Measurements from ENCODE around the gene TBC1D10A. TPM values are rescaled to one million over a fixed set of nuclear protein-coding genes. Genes with fewer than 3 reads are reported as not detected.

The TBC1D10A gene
- 7.5 and 8.4 TPM in 2 replicates for total RNA-seq (2014; rRNA removed; shearing (Covaris generic))

- DNase-seq (ENCODE audit: low spot score), result peak; percentile 59
Measured at GRCh38 chr22:30326706-30327362, at the start of gene TBC1D10A. TSS of gene TBC1D10A (minus strand) at chr22:30326941. CDS start at chr22:30326881, 60 bp downstream.

- DNase-seq (ENCODE audit: low spot score), result no peak
Measured at GRCh38 chr22:30375312-30375849, 48.6 kb upstream of the TBC1D10A start.

DNA sequence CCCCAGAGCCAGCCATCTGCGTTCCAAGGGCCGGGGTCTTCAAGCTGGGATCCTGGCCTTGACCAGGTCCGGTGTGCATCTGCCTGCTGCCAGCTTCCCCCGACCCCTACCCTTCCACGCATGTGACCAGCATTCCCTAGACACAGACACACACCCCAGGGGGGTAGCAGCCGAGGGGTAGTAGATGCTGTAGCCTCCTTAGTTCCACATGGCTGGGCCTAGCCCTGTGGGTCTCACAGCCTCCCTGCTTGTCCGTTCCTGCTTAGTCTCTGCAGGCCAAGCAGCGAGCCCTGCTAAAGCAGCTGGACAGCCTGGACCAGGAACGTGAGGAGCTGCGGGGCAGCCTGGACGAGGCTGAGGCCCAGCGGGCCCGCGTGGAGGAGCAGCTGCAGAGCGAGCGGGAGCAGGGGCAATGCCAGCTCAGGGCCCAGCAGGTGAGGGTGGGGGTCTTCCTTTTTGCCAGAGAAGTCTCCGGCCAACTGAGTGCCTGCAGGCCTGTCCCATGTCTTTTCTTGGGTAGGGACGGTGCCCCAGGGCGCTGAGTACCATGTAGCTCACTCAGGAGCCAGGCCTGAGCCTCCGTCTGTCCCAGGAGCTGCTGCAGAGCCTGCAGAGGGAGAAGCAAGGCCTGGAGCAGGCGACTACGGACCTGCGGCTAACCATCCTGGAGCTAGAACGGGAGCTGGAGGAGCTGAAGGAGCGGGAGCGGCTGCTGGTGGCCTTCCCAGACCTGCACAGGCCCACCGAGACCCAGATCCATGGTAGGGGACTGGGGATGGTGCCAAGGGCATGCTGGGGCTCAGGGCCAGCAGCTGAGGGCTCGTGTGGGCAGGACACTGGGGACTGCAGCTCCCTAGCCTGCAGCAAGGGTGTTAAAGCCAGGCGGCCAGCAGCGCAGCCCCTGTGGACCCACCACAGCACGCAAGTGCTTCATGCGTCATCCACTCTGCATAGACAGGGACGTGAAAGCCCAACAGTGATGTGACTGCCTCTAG is 46.9 kb upstream of the TBC1D10A start:
- DNase-seq (ENCODE audit: low spot score), result no peak

- no peak for DNase-seq (ENCODE audit: low spot score)
Measured at GRCh38 chr22:30372915-30373314, 46.2 kb upstream of the TBC1D10A start.

- DNase-seq (ENCODE audit: low spot score), result no peak
Measured at GRCh38 chr22:30371981-30372380, 45.2 kb upstream of the TBC1D10A start.

GRCh38 chr22:30371321-30371720 is 44.6 kb upstream of the TBC1D10A start:
- DNase-seq (ENCODE audit: low spot score), result no peak

DNA sequence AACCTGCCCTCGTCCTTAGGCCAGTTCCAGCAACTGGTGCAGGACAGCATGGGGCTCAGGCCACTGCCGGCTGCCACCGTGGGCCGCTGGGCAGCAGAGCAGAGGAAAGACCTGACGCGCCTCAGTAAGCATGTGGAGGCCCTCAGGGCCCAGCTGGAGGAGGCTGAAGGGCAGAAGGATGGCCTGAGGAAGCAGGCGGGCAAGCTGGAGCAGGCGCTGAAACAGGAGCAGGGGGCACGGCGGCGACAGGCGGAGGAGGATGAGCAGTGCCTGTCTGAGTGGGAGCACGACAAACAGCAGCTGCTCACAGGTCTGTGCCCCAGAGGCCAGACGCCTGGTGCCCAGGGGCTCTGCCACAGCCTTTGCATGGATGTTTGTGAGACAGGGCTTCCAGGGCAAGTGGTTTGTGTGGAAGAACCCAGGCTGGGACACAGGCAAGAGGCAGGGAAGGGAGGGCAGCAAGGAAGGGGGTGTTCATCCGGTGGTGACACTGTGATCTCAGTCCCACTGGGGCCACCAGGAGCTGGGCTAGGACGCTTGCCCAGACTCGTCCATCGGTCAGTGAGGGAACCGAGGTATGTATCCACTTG is 44.0 kb upstream of the TBC1D10A start:
- no peak for DNase-seq (ENCODE audit: low spot score)

GRCh38 chr22:30368420-30368819 is 41.7 kb upstream of the TBC1D10A start:
- DNase-seq (ENCODE audit: low spot score), result no peak

GRCh38 chr22:30365891-30366290 is 39.1 kb upstream of the TBC1D10A start:
- DNase-seq (ENCODE audit: low spot score), result no peak

DNA sequence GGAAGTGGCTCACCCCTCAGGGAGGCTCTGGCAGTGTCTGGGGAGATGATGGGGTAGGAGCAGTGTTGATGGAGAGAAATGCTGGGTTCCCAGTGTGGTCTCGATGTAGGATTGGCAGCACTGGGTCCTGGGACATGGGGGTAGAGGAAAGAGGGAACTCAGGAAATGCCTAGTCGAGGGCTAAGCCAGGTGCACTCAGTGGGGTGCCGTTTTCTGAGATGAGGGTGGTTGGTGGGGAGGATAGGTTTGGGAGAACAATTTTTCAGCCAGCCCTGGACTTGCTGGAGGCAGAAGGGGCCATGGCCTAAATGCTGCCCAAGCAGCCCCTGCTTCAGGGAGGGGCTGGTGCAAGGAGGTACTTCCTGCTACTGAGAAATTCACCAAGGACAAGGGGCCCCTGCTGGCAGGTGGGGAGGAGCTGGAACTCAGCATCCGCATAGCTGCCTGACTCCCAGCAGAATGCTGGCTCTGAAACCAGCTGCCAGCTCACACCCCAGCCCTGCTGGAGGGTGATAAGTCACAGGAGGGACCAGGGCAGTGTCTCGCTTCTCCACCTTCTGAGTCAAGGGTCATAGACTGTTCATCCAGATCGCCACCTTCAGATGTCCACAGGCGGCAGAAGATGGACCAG is 36.0 kb upstream of the TBC1D10A start:
- no peak for DNase-seq (ENCODE audit: low spot score)

- DNase-seq (ENCODE audit: low spot score), result no peak
Measured at GRCh38 chr22:30361916-30362650, 35.3 kb upstream of the TBC1D10A start.

GRCh38 chr22:30358541-30358940 is 31.8 kb upstream of the TBC1D10A start:
- no peak for DNase-seq (ENCODE audit: low spot score)

DNA sequence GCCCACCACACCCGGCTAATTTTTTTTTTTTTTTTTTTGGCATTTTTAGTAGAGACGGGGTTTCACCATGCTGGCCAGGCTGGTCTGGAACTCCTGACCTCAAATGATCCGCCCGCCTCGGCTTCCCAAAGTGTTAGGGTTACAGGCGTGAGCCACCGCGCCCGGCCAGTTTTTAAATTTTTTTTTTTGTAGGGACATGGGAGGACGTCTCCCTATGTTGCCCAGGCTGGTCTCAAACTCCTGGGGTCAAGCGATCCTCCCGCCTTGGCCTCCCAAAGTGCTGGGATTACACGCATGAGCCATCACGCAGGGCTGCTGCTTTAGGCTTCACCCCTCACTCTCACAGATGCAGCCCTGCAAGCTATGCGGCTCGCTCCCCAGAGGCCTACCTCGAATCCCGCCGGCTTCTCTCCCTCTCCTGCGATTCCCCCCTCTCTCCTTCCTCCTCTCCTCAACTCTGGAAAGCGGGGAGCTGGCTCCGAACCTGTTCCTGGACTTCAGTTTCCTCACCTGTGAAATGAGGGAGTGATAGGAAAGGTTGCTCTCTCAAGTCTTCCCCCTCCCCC is 31.0 kb upstream of the TBC1D10A start:
- no peak for DNase-seq (ENCODE audit: low spot score)

DNA sequence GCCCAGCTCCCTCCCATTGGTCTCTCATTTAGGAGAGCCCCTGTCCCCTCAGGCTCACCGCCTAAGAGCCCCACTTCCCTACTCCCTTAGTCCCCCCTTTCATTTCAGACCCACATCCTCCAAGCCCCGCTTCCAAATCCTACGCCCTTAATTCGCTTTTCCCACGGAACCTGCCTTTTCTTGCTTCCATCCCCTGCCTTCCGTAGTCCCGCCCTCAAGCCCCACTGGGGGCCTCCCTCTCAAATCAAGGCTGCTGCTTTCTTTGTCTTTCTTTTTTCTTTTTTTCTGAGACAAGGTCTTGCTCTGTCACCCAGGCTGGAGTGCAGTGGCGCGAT is 30.5 kb upstream of the TBC1D10A start:
- DNase-seq (ENCODE audit: low spot score), result no peak

GRCh38 chr22:30356449-30357235 is 29.9 kb upstream of the TBC1D10A start, which contains the start of the genes CCDC157 and SF3A1:
TSS of gene CCDC157 (plus strand) at chr22:30357007. CDS start at chr22:30366001, 8,994 bp downstream.
TSS of gene SF3A1 (minus strand) at chr22:30356894. CDS start at chr22:30356792, 102 bp downstream.
- DNase-seq (ENCODE audit: low spot score), result peak; percentile 71

DNA sequence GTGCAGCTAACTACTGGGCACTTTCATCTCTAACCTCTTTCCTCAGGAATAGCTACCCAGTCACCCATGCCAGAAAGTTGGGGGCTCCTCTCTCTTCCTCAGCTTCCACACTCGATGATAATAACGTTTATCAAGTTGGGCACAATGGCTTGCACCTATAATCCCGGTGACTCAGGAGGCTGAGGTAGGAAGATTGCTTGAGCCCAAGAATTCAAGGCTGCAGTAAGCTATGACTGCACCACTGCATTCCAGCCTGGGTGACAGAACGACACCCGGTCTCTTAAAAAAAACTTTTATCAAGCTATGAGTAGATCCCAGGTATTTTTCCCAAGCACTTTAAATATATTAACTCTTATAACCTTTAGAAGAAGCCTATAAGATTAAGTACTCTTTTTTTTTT is 27.9 kb upstream of the TBC1D10A start:
- DNase-seq (ENCODE audit: low spot score), result no peak

DNA sequence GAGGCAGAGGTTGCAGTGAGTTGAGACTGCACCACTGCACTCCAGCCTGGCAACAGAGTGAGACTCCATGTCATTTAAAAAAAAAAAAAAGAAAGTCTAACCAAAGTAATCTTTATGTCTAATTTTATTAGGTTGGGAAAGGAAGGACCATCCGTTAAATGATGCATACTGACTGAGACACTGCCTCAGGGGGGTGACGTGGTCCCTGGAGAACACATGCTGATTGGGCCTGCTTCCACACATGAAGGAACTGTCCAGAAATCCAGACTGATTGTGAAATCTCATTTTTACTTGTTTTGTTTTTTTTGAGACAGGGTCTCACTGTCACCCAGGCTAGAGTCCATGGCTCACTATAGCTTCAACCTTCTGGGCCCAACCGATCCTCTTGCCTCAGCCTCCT is 24.5 kb upstream of the TBC1D10A start:
- no peak for DNase-seq (ENCODE audit: low spot score)

DNA sequence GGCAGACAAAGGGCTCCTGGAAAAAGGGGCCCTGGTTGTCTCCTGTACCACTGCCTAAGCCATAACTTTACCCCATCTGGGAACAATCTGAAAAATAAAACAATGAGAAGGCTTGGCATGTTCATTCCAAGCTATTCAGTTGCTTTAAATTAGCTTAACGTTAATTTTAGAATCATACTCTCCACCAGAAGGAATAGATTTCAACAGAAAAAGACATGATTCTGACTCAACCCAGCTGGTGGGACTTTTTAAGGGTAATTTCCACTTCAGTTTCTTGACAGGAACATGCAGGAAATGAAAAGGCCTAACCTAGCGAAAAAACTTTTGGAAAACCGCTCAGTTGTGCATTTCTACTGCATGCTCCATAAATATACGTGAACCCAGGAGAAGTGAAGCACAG is 22.1 kb upstream of the TBC1D10A start:
- no peak for DNase-seq (ENCODE audit: low spot score)

DNA sequence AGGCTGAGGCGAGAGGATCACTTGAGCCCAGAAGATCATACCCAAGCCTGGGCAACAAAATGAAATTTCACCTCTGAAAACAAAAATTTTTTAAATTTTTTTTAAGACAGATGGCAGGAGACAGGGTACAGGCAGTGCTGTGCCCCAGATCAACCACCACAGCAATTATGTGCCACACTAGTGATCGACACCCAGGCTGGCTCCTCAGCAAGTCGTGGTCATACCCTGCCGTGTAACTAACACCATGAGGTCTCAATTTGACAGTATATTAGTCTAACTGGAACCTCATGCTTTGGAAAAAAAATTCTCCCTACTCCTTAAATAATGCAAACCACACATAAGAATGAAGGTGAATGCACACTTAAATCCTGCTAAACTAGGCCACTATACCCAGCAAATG is 21.7 kb upstream of the TBC1D10A start:
- no peak for DNase-seq (ENCODE audit: low spot score)
